PC-3 (cell line): ENCODE measurements around the gene DISC1. TPM values are rescaled to one million over a fixed set of nuclear protein-coding genes. Genes with fewer than 3 reads are reported as not detected.

Experiments
- ATAC-seq: fragments of 200-7000 bp; cut with Tn5 transposase; 2 replicates; pipeline ENCODE4 v1.9.1; 2020; ENCODE audit warnings: mild to moderate bottlenecking, moderate library complexity
- BruUV-seq: library from RNA; stranded (reverse); fragments of 400-500 nt; replicated peaks from 2 replicates; lab custom pipeline; 2021; lab: Mats Ljungman, UMichigan
- CTCF ChIA-PET: fragments of 300-600 bp; sonication (Branson Sonifier 250); formaldehyde crosslinking; loops from one replicate; lab custom pipeline; 2022; ENCODE audit warnings: antibody characterized with exemption; lab: Charles Lee
- POLR2A ChIA-PET: fragments of 300-600 bp; sonication (Branson Sonifier 250); formaldehyde crosslinking; loops from one replicate; lab custom pipeline; 2022; ENCODE audit warnings: antibody characterized with exemption; ENCODE audit not compliant: unreplicated experiment; lab: Charles Lee
- DNase-seq: peaks from one replicate; pipeline ENCODE4 v3.0.0-alpha.2; 2015
- H2AFZ ChIP-seq: fragments of 300-600 bp; sonication (generic); 2 replicates; pipeline ENCODE4 v1.6.0; 2016; ENCODE audit warnings: antibody characterized with exemption, low read length
- H3F3A ChIP-seq: fragments of 300-600 bp; sonication (generic); one replicate; pipeline ENCODE4 v1.6.0; 2017; ENCODE audit warnings: antibody characterized with exemption, low read length, control low read depth, mild to moderate bottlenecking; ENCODE audit not compliant: unreplicated experiment
- H3K27ac ChIP-seq: fragments of 300-600 bp; sonication (generic); 2 replicates; pipeline ENCODE4 v1.5.1; 2016; ENCODE audit warnings: mild to moderate bottlenecking, low read length
- H3K27me3 ChIP-seq: fragments of 300-600 bp; sonication (generic); 2 replicates; pipeline ENCODE4 v1.6.1; 2016; ENCODE audit warnings: low read length, mixed read lengths
- H3K36me3 ChIP-seq: fragments of 300-600 bp; sonication (generic); 2 replicates; pipeline ENCODE4 v1.6.1; 2016; ENCODE audit warnings: low read depth, mixed run types, low read length, mixed read lengths
- H3K4me1 ChIP-seq: fragments of 300-600 bp; sonication (generic); 2 replicates; pipeline ENCODE4 v1.5.1; 2016; ENCODE audit warnings: low read length; ENCODE audit not compliant: insufficient read depth
- H3K4me2 ChIP-seq: fragments of 300-600 bp; sonication (generic); 2 replicates; pipeline ENCODE4 v1.6.0; 2016; ENCODE audit warnings: low read length
- H3K4me3 ChIP-seq: fragments of 300-600 bp; sonication (generic); 2 replicates; pipeline ENCODE4 v1.5.1; 2016; ENCODE audit warnings: mild to moderate bottlenecking, low read length, mixed read lengths
- H3K79me2 ChIP-seq: fragments of 300-600 bp; sonication (generic); 2 replicates; pipeline ENCODE4 v1.6.1; 2017; ENCODE audit warnings: low read length, mixed read lengths
- H3K9ac ChIP-seq: fragments of 300-600 bp; sonication (generic); 2 replicates; pipeline ENCODE4 v1.6.0; 2016; ENCODE audit warnings: mild to moderate bottlenecking, low read length
- H3K9me2 ChIP-seq: fragments of 300-600 bp; sonication (generic); replicated peaks from 2 replicates; pipeline ENCODE4 v1.6.1; 2016; ENCODE audit warnings: mixed run types, low read length, mixed read lengths
- H3K9me3 ChIP-seq: fragments of 300-600 bp; sonication (generic); 2 replicates; pipeline ENCODE4 v1.6.1; 2016; ENCODE audit warnings: low read length, mixed read lengths
- H4K20me1 ChIP-seq: fragments of 300-600 bp; sonication (generic); 2 replicates; pipeline ENCODE4 v1.6.1; 2016; ENCODE audit warnings: low read length, mixed read lengths
- EZH2 ChIP-seq: fragments of 300-600 bp; sonication (generic); IDR thresholded peaks from one replicate; pipeline ENCODE4 v1.6.1; 2017; ENCODE audit warnings: antibody characterized with exemption, mild to moderate bottlenecking, low read length; ENCODE audit not compliant: unreplicated experiment
- EZH2phosphoT487 ChIP-seq: fragments of 300-600 bp; sonication (generic); IDR thresholded peaks from 2 replicates; pipeline ENCODE4 v1.6.1; 2018; ENCODE audit warnings: mild to moderate bottlenecking, antibody characterized with exemption, low read length, borderline replicate concordance
- intact Hi-C: fragments of 100-400 bp; cut with micrococcal nuclease; formaldehyde crosslinking; loops from 2 replicates; pipeline ENCODE4 v1.9.0; 2023
- total RNA-seq: library from RNA; depleted of rRNA; stranded (reverse); fragments of >200 nt; gene quantifications from 2 replicates; pipeline ENCODE4 v1.2.3, GENCODE V29; 2014
- TF ChIP-seq, protein P1 (sequence below): fragments of 300-600 bp; sonication (generic); conservative IDR thresholded peaks from 2 replicates; pipeline ENCODE4 v1.5.1; 2017; ENCODE audit warnings: antibody characterized with exemption, low read depth, mild to moderate bottlenecking, low read length

The DISC1 gene
- total RNA-seq, 1 experiment from 2014 or later = 3.4 TPM

DNA sequence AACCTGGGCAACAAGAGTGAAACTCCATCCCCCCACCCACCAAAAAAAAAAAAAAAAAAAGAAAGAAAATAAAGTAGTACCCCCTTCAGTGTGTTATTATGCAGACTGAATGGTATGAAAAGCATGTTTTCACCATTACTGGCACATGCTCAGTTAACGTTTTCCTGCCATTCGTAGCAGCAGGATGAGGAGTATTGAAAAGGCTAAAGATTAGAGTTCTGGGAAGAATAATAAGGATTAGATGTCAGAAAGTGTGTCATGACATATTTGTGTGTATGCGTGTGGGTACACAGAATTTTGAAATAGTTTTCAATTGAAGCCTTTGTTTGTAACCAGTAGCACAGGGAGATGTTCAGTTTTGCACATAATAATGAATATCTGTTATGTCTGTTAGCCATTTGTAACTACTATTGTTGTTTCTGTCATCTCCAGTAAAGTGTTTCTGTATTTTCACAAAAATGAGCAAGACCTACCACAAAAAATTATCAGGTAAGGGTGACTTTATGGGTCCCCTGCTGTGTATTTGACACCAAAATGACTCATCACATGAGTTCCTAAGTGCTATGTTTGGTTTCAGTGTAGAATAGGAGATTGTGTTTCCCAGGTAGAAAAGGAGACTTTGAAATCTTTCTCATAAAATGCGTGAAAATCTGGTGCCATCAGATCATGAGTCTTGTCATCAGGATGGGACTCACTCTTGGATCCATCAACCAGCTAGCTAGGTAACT, 358.9 kb downstream of the DISC1 start:
- no peaks in the 10 kb centered on the region for H4K20me1 ChIP-seq
- H3F3A ChIP-seq = no peaks in the 10 kb centered on the region
- intact Hi-C loops = no loop called here
- H3K4me1 ChIP-seq = peaks cover 5% of the 10 kb centered on the region; the same call in 1 of the 2 replicates
- no TSS peak for BruUV-seq
- ChIA-PET CTCF (no interaction called here), POLR2A (no interaction called here)
- DNase-seq (peak; percentile 33), ATAC-seq (peak; percentile 58)
- no peaks in the 10 kb centered on the region for H3K27me3 ChIP-seq
- H3K4me2 ChIP-seq = no peak overlapping the region
- no peak overlapping the region for H3K27ac ChIP-seq
- H3K9me3 ChIP-seq = no peaks in the 10 kb centered on the region
- no peak overlapping the region for H3K9ac ChIP-seq
- H3K36me3 ChIP-seq = no peaks in the 10 kb centered on the region
- no peaks in the 10 kb centered on the region for H3K79me2 ChIP-seq
- no peak overlapping the region for H3K4me3 ChIP-seq
- H3K9me2 ChIP-seq = no peaks in the 10 kb centered on the region
- H2AFZ ChIP-seq = no peak overlapping the region
- TF ChIP-seq EZH2 (no peak), EZH2phosphoT487 (no peak)
- TF ChIP-seq, protein P1, sequence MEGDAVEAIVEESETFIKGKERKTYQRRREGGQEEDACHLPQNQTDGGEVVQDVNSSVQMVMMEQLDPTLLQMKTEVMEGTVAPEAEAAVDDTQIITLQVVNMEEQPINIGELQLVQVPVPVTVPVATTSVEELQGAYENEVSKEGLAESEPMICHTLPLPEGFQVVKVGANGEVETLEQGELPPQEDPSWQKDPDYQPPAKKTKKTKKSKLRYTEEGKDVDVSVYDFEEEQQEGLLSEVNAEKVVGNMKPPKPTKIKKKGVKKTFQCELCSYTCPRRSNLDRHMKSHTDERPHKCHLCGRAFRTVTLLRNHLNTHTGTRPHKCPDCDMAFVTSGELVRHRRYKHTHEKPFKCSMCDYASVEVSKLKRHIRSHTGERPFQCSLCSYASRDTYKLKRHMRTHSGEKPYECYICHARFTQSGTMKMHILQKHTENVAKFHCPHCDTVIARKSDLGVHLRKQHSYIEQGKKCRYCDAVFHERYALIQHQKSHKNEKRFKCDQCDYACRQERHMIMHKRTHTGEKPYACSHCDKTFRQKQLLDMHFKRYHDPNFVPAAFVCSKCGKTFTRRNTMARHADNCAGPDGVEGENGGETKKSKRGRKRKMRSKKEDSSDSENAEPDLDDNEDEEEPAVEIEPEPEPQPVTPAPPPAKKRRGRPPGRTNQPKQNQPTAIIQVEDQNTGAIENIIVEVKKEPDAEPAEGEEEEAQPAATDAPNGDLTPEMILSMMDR = no peak

DNA sequence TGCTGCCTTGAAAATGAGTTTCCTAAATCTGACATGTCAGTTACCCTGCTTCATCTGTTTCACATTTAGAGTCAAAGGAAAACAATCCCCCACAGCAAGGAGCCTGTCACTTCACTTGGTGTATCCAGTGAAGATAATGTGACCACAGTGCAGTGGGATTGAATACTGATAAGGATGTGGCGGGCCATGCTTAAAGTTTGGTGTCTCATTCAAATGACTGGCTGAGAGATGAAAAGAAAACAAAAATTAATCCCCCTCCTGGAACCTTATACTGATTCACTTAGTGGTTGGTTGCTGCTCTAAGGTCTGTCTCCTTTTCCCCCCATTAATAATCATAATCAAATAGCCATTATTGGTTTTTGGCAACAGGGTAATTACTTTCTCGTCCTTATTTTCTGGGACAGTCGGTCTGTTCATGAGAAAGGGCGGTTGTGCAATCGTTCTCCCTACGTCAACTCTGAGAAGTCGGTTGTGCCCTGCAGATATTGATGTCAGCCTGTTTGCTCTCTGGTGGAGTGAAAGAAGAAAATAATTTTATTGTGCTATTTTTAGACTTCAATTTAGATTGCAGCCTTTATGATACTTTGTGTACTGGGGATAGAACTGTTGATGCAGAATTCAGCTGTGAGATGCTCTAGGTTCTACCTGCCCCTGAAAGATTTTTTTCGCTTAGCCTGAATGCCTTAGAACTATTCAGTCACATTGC, 360.2 kb downstream of the DISC1 start:
- ATAC-seq = no peak
- Histone ChIP-seq H3K9me3 (no peaks in the 10 kb centered on the region), H4K20me1 (no peaks in the 10 kb centered on the region), H3K79me2 (no peaks in the 10 kb centered on the region), H3K4me3 (no peak overlapping the region), H3F3A (no peaks in the 10 kb centered on the region), H3K27me3 (no peaks in the 10 kb centered on the region), H3K9me2 (no peaks in the 10 kb centered on the region), H3K4me2 (no peak overlapping the region), H2AFZ (no peak overlapping the region), H3K27ac (no peak overlapping the region), H3K36me3 (no peaks in the 10 kb centered on the region), H3K9ac (no peak overlapping the region), H3K4me1 (peaks cover 5% of the 10 kb centered on the region; the same call in 1 of the 2 replicates)
- POLR2A ChIA-PET = no interaction called here
- TF ChIP-seq, protein P1 = no peak
- TF ChIP-seq EZH2 (no peak), EZH2phosphoT487 (no peak)
- DNase-seq = no peak
- CTCF ChIA-PET = no interaction called here
- BruUV-seq = no TSS peak
- intact Hi-C loops = no loop called here

DNA sequence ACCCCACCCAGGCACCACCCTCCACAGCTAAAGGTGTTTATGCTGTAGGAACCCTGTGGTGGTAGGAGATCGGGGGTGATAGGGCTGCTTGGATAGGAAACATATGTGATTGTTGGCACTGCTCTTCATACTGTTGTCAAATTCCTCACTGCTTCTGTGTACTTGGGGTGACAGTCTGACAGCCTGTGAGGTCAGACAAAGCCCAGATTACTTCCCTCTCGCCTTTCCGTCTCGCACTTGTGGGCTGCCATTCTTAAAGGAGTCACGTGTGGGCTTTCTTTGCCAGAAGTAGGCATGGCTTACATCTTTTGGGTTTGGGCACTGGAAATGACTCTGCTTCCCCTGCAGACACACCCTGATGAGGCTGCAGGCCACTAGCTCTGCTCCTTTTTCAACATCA, 363.8 kb downstream of the DISC1 start:
- Histone ChIP-seq H2AFZ (no peak overlapping the region), H3K9me2 (no peaks in the 10 kb centered on the region), H3F3A (no peaks in the 10 kb centered on the region), H3K27ac (no peak overlapping the region), H3K4me2 (no peak overlapping the region), H4K20me1 (no peaks in the 10 kb centered on the region), H3K4me1 (peaks cover 5% of the 10 kb centered on the region; the same call in 1 of the 2 replicates), H3K9ac (no peak overlapping the region), H3K27me3 (no peaks in the 10 kb centered on the region), H3K36me3 (no peaks in the 10 kb centered on the region), H3K79me2 (no peaks in the 10 kb centered on the region), H3K9me3 (no peaks in the 10 kb centered on the region), H3K4me3 (no peak overlapping the region)
- intact Hi-C loops = no loop called here
- CTCF ChIA-PET = no interaction called here
- DNase-seq (no peak), ATAC-seq (no peak)
- no TSS peak for BruUV-seq
- POLR2A ChIA-PET = no interaction called here
- TF ChIP-seq EZH2 = no peak
- no peak for TF ChIP-seq EZH2phosphoT487
- TF ChIP-seq, protein P1 = no peak
